Measurements from ENCODE around the gene GABRP.
A peak's percentile ranks its signal among the peaks of the same experiment; 100 is the strongest.

Gene GABRP

DNA sequence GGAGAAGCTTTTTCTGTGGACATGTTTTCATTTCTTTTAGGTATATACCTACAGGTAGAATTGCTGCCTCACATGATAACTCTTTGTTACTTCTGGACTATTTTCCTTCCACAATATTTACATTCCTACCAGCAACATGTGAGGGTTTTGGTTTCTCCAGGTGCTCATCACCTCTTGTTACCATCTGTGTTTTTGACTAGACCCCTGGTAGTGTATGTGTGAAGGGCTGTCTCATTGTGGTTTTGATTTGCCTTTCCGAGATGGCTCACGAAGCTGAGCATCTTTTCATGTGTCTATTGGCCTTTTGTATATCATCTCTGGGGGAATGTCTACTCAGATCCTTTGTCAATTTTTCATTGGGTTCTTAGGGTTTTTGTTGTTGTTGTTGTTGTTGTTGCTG lies 61.1 kb downstream of the GABRP start:
- no CpG with 5 or more reads among the region's 2 CpGs for WGBS (ENCODE audit: extremely low coverage, insufficient coverage, insufficient read length)
- Histone ChIP-seq H2BK12ac (ENCODE audit: low read length) (no peak overlapping the region), H3K4me3 (ENCODE audit: low read depth, low read length) (no peak overlapping the region), H4K8ac (ENCODE audit: low read depth, low read length) (no peak overlapping the region), H3K4ac (ENCODE audit: low read depth, low read length) (no peak overlapping the region), H3K79me1 (ENCODE audit: low read length) (no peaks in the 10 kb centered on the region), H3K4me1 (ENCODE audit: control insufficient read depth in 1 of 2, insufficient read depth in 2 of 2, low read length in 2 of 2) (no peaks in the 10 kb centered on the region), H3K23ac (ENCODE audit: low read length) (no peak overlapping the region), H3K36me3 (ENCODE audit: control insufficient read depth in 1 of 2, insufficient read depth in 2 of 2, low read length in 2 of 2) (no peaks in the 10 kb centered on the region), H3K9ac (ENCODE audit: low read length) (no peak overlapping the region), H2BK5ac (ENCODE audit: low read depth, low read length, poor library complexity) (no peak overlapping the region), H3K4me2 (ENCODE audit: low read length) (no peak overlapping the region), H3K9me3 (ENCODE audit: insufficient read depth, low read depth, low read length) (no peaks in the 10 kb centered on the region), H4K12ac (ENCODE audit: low read depth, low read length) (no peak overlapping the region), H2AFZ (ENCODE audit: insufficient read depth, low read length, poor library complexity) (no peak overlapping the region), H2AK5ac (ENCODE audit: low read length) (no peak overlapping the region), H3K14ac (ENCODE audit: low read length) (no peak overlapping the region), H3K27me3 (ENCODE audit: insufficient read depth, low read length) (no peaks in the 10 kb centered on the region), H3K27ac (ENCODE audit: low read depth, low read length) (no peak overlapping the region), H3K18ac (ENCODE audit: low read length) (no peak overlapping the region), H4K91ac (ENCODE audit: low read depth, low read length) (no peak overlapping the region), H3K79me2 (ENCODE audit: control insufficient read depth, insufficient read depth, low read length, poor library complexity) (no peaks in the 10 kb centered on the region), H2BK120ac (ENCODE audit: insufficient read depth, low read length, poor library complexity) (no peak overlapping the region)
- no peak for DNase-seq

DNA sequence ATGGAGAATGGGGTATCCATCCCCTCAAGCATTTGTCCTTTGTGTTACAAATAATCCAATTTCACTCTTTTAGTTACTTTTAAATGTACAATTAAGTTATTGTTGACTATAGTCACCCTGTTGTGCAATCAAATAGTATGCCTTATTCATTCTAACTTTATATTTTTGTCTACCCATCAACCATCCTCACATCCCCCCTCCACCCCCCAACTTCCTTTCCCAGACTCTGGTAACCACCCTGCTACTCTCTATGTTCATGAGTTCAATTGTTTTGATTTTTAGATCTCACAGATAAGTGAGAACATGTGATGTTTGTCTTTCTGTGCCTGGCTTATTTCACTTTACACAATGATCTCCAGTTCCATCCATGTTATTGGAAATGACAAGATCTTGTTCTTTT lies 62.9 kb downstream of the GABRP start:
- DNase-seq = no peak
- Histone ChIP-seq H3K4me3 (ENCODE audit: low read depth, low read length) (no peak overlapping the region), H2AFZ (ENCODE audit: insufficient read depth, low read length, poor library complexity) (no peak overlapping the region), H3K79me1 (ENCODE audit: low read length) (no peaks in the 10 kb centered on the region), H3K4me2 (ENCODE audit: low read length) (no peak overlapping the region), H4K91ac (ENCODE audit: low read depth, low read length) (no peak overlapping the region), H3K23ac (ENCODE audit: low read length) (no peak overlapping the region), H2AK5ac (ENCODE audit: low read length) (no peak overlapping the region), H4K8ac (ENCODE audit: low read depth, low read length) (no peak overlapping the region), H3K27ac (ENCODE audit: low read depth, low read length) (no peak overlapping the region), H3K36me3 (ENCODE audit: control insufficient read depth in 1 of 2, insufficient read depth in 2 of 2, low read length in 2 of 2) (no peaks in the 10 kb centered on the region), H3K79me2 (ENCODE audit: control insufficient read depth, insufficient read depth, low read length, poor library complexity) (no peaks in the 10 kb centered on the region), H4K12ac (ENCODE audit: low read depth, low read length) (no peak overlapping the region), H3K4ac (ENCODE audit: low read depth, low read length) (no peak overlapping the region), H3K18ac (ENCODE audit: low read length) (no peak overlapping the region), H2BK5ac (ENCODE audit: low read depth, low read length, poor library complexity) (no peak overlapping the region), H3K14ac (ENCODE audit: low read length) (no peak overlapping the region), H3K9ac (ENCODE audit: low read length) (no peak overlapping the region), H2BK120ac (ENCODE audit: insufficient read depth, low read length, poor library complexity) (no peak overlapping the region), H3K4me1 (ENCODE audit: control insufficient read depth in 1 of 2, insufficient read depth in 2 of 2, low read length in 2 of 2) (no peaks in the 10 kb centered on the region), H2BK12ac (ENCODE audit: low read length) (no peak overlapping the region), H3K9me3 (ENCODE audit: insufficient read depth, low read depth, low read length) (no peaks in the 10 kb centered on the region), H3K27me3 (ENCODE audit: insufficient read depth, low read length) (no peaks in the 10 kb centered on the region)

DNA sequence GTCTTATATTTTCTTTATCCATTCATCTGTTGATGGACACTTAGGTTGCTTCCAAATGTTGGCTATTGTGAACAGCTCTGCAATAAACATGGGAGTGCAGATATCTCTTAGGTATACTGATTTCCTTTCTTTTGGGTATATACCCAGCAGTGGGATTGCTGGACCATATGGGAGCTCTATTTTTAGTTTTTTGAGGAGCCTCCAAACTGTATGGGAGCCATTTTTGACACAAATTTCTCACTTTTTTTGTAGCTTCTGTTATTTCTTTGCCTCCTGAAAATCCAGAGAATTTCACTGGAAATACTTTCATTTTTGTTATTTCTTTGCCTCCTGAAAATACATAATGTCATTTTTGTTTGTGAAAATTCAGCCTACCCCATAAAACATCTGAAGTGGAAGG lies 63.3 kb downstream of the GABRP start:
- DNase-seq = no peak
- no peak overlapping the region for H2AK5ac ChIP-seq (ENCODE audit: low read length)

DNA sequence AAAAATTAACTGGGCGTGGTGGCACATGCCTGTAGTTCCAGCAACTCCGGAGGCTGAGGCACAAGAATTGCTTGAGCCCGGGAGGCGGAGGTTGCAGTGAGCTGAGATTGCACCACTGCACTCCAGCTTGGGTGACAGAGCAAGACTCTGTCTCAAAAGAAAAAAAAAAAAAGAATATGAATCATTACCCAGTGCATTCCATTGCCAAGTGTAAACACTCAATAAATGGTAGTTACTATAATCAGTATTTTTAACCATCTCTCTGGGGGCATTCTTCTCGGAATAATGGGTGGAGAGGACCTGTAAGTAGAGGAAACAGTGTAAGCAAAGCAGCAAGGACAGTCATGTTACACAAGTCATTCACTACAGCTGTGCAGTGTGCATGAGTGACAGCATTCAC lies 64.5 kb downstream of the GABRP start:
- H3K79me2 ChIP-seq (ENCODE audit: control insufficient read depth, insufficient read depth, low read length, poor library complexity) = no peaks in the 10 kb centered on the region
- H3K79me1 ChIP-seq (ENCODE audit: low read length) = no peaks in the 10 kb centered on the region
- H3K4me1 ChIP-seq (ENCODE audit: control insufficient read depth in 1 of 2, insufficient read depth in 2 of 2, low read length in 2 of 2) = no peaks in the 10 kb centered on the region
- no peak overlapping the region for H3K23ac ChIP-seq (ENCODE audit: low read length)
- H3K4me2 ChIP-seq (ENCODE audit: low read length) = no peak overlapping the region
- H3K9me3 ChIP-seq (ENCODE audit: insufficient read depth, low read depth, low read length) = no peaks in the 10 kb centered on the region
- no peak overlapping the region for H3K18ac ChIP-seq (ENCODE audit: low read length)
- H2BK5ac ChIP-seq (ENCODE audit: low read depth, low read length, poor library complexity) = no peak overlapping the region
- no peak overlapping the region for H2AK5ac ChIP-seq (ENCODE audit: low read length)
- no peak overlapping the region for H4K12ac ChIP-seq (ENCODE audit: low read depth, low read length)
- no peak overlapping the region for H3K27ac ChIP-seq (ENCODE audit: low read depth, low read length)
- H3K9ac ChIP-seq (ENCODE audit: low read length) = no peak overlapping the region
- no peak overlapping the region for H3K14ac ChIP-seq (ENCODE audit: low read length)
- H3K27me3 ChIP-seq (ENCODE audit: insufficient read depth, low read length) = no peaks in the 10 kb centered on the region
- H2BK12ac ChIP-seq (ENCODE audit: low read length) = no peak overlapping the region
- H2AFZ ChIP-seq (ENCODE audit: insufficient read depth, low read length, poor library complexity) = no peak overlapping the region
- no CpG with 5 or more reads among the region's 5 CpGs for WGBS (ENCODE audit: extremely low coverage, insufficient coverage, insufficient read length)
- no peak overlapping the region for H4K91ac ChIP-seq (ENCODE audit: low read depth, low read length)
- no peak overlapping the region for H4K8ac ChIP-seq (ENCODE audit: low read depth, low read length)
- H3K36me3 ChIP-seq (ENCODE audit: control insufficient read depth in 1 of 2, insufficient read depth in 2 of 2, low read length in 2 of 2) = no peaks in the 10 kb centered on the region
- H3K4me3 ChIP-seq (ENCODE audit: low read depth, low read length) = no peak overlapping the region
- H2BK120ac ChIP-seq (ENCODE audit: insufficient read depth, low read length, poor library complexity) = no peak overlapping the region
- peak in 1 of 2 donors; percentile 16 for DNase-seq
- no peak overlapping the region for H3K4ac ChIP-seq (ENCODE audit: low read depth, low read length)

More for the DNA sequence above, 63.3 kb downstream of the GABRP start:
- H3K9me3 ChIP-seq (ENCODE audit: insufficient read depth, low read depth, low read length) = no peaks in the 10 kb centered on the region
- no peak overlapping the region for H2AFZ ChIP-seq (ENCODE audit: insufficient read depth, low read length, poor library complexity)
- no peak overlapping the region for H2BK120ac ChIP-seq (ENCODE audit: insufficient read depth, low read length, poor library complexity)
- no peak overlapping the region for H3K14ac ChIP-seq (ENCODE audit: low read length)
- H3K4ac ChIP-seq (ENCODE audit: low read depth, low read length) = no peak overlapping the region
- no peaks in the 10 kb centered on the region for H3K4me1 ChIP-seq (ENCODE audit: control insufficient read depth in 1 of 2, insufficient read depth in 2 of 2, low read length in 2 of 2)
- H4K12ac ChIP-seq (ENCODE audit: low read depth, low read length) = no peak overlapping the region
- H3K4me3 ChIP-seq (ENCODE audit: low read depth, low read length) = no peak overlapping the region
- H3K27me3 ChIP-seq (ENCODE audit: insufficient read depth, low read length) = no peaks in the 10 kb centered on the region
- no peak overlapping the region for H2BK12ac ChIP-seq (ENCODE audit: low read length)
- no peak overlapping the region for H3K27ac ChIP-seq (ENCODE audit: low read depth, low read length)
- no peak overlapping the region for H3K4me2 ChIP-seq (ENCODE audit: low read length)
- no peak overlapping the region for H3K9ac ChIP-seq (ENCODE audit: low read length)
- no peaks in the 10 kb centered on the region for H3K79me2 ChIP-seq (ENCODE audit: control insufficient read depth, insufficient read depth, low read length, poor library complexity)
- no peaks in the 10 kb centered on the region for H3K36me3 ChIP-seq (ENCODE audit: control insufficient read depth in 1 of 2, insufficient read depth in 2 of 2, low read length in 2 of 2)
- H4K8ac ChIP-seq (ENCODE audit: low read depth, low read length) = no peak overlapping the region
- H2BK5ac ChIP-seq (ENCODE audit: low read depth, low read length, poor library complexity) = no peak overlapping the region
- H3K79me1 ChIP-seq (ENCODE audit: low read length) = no peaks in the 10 kb centered on the region
- no peak overlapping the region for H4K91ac ChIP-seq (ENCODE audit: low read depth, low read length)
- H3K18ac ChIP-seq (ENCODE audit: low read length) = no peak overlapping the region
- H3K23ac ChIP-seq (ENCODE audit: low read length) = no peak overlapping the region

DNA sequence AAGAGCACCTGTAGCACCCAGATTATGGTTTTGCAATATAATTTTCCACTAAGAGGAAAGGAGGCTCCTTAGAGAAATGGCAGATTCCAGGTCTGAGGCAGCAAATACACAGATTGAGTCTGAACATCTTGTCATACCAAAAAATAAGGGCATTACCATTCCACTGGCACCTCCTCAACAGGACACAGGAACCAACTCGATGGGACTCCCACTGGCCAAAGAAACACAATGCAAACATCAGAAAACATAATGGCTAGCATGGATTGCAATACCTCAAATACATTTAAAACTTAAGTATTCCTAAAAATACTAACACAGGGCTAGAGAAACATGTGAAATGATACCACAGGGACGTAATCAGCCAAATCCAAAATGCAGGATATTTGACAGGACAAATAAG lies 65.8 kb downstream of the GABRP start:
- Histone ChIP-seq H3K36me3 (ENCODE audit: control insufficient read depth in 1 of 2, insufficient read depth in 2 of 2, low read length in 2 of 2) (no peaks in the 10 kb centered on the region), H4K91ac (ENCODE audit: low read depth, low read length) (no peak overlapping the region), H3K9me3 (ENCODE audit: insufficient read depth, low read depth, low read length) (no peaks in the 10 kb centered on the region), H4K12ac (ENCODE audit: low read depth, low read length) (no peak overlapping the region), H3K4me3 (ENCODE audit: low read depth, low read length) (no peak overlapping the region), H3K18ac (ENCODE audit: low read length) (no peak overlapping the region), H2AFZ (ENCODE audit: insufficient read depth, low read length, poor library complexity) (no peak overlapping the region), H2BK120ac (ENCODE audit: insufficient read depth, low read length, poor library complexity) (no peak overlapping the region), H3K23ac (ENCODE audit: low read length) (no peak overlapping the region), H3K4me2 (ENCODE audit: low read length) (no peak overlapping the region), H3K4ac (ENCODE audit: low read depth, low read length) (no peak overlapping the region), H3K27ac (ENCODE audit: low read depth, low read length) (no peak overlapping the region), H3K79me1 (ENCODE audit: low read length) (no peaks in the 10 kb centered on the region), H4K8ac (ENCODE audit: low read depth, low read length) (no peak overlapping the region), H3K79me2 (ENCODE audit: control insufficient read depth, insufficient read depth, low read length, poor library complexity) (no peaks in the 10 kb centered on the region), H2AK5ac (ENCODE audit: low read length) (no peak overlapping the region), H3K4me1 (ENCODE audit: control insufficient read depth in 1 of 2, insufficient read depth in 2 of 2, low read length in 2 of 2) (no peaks in the 10 kb centered on the region), H2BK5ac (ENCODE audit: low read depth, low read length, poor library complexity) (no peak overlapping the region), H3K27me3 (ENCODE audit: insufficient read depth, low read length) (no peaks in the 10 kb centered on the region), H3K9ac (ENCODE audit: low read length) (no peak overlapping the region), H3K14ac (ENCODE audit: low read length) (no peak overlapping the region), H2BK12ac (ENCODE audit: low read length) (no peak overlapping the region)
- DNase-seq = no peak
- no CpG with 5 or more reads among the region's 2 CpGs for WGBS (ENCODE audit: extremely low coverage, insufficient coverage, insufficient read length)
